Measurements from ENCODE around the gene CAMTA1.

The CAMTA1 gene

DNA sequence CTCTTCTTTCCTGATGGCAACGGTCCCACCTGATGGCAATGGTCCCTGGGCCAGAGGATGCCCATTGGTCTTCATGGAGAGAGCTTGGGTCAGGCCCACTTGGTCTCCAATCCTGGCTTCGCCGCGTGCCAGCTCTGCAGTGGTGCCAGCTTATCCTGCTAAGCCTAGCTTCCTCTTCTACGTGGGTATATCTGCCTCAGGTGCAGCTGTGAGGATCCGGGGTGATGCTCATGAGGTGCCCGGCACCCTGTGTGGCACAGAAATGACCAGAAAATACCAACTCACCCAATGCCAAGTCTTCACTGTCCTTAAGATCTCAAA, 437.4 kb downstream of the CAMTA1 start:
- DNase-seq (ENCODE audit: low read depth in 3 of 3, low spot score in 1 of 3) = no peak

GRCh38 chr1:7223334-7224080, 438.3 kb downstream of the CAMTA1 start:
- no peak for DNase-seq (ENCODE audit: low read depth in 3 of 3, low spot score in 1 of 3)

DNA sequence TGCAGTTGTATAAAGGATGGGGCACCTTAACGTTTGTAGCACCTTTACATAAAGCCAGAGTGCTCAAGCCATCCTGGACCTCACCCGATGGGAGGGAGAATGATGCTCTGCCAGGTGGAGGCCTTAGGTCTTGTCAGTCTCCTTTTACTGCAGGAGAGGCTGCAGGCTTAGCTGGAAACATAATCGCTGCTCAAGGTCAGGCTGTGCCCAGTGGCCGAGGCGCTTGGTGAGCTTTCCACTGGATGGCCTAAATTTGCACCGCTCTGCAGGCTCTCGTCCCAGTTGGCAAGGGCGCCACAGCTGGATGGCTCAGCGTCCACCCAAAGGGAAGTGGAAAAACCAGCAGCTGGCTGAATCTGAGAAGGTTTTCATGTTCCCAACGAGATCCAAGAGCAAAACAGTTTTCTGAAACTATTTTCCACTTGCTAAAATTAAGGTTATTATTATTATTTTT, 438.9 kb downstream of the CAMTA1 start:
- DNase-seq (ENCODE audit: low read depth in 3 of 3, low spot score in 1 of 3) = no peak

DNA sequence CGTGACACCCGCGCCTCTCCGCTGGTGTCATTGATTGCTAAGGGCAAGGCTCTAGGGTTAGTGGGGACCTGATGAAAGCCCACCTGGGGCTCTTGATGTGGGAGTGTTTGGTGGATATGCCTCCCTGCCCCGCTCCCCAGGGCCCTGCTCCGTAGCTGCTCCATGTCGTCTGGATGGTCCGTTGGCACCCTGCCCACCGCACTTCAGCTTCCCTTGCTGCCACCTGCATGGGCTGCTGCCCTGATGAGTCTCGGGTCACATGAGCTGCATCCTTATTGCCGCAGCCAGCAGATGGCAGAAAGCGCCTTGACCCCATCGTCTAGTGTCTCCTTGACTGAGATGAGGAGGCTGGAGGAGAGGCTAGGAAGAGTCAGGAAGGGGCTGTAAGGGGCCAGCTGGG, 439.4 kb downstream of the CAMTA1 start:
- DNase-seq (ENCODE audit: low read depth in 3 of 3, low spot score in 1 of 3) = no peak

- DNase-seq (ENCODE audit: low read depth in 3 of 3, low spot score in 1 of 3) = no peak
Measured at GRCh38 chr1:7225711-7226505, 440.7 kb downstream of the CAMTA1 start.

DNA sequence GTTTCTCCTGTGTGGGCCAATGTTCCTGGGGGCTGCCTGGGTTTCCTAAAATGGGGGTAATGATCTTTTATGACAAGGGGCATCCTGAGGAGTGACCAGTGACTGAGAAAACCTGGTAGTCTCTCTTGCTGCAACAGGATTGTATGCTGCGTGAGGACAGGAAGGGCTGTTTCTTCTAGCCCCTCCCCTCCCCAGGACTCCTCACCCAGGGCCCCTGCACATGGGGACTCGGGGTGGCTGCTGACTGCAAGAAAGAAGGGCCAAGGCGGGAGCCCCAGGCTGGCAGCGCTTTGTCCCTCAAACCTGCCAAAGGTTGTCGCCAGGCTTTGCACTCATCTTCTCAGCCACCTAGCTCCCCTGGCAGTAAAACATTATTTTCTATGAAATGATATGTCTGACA, 442.4 kb downstream of the CAMTA1 start:
- DNase-seq (ENCODE audit: low read depth in 3 of 3, low spot score in 1 of 3) = no peak

GRCh38 chr1:7228252-7228961, 443.2 kb downstream of the CAMTA1 start:
- no peak for DNase-seq (ENCODE audit: low read depth in 3 of 3, low spot score in 1 of 3)

- DNase-seq (ENCODE audit: low read depth in 3 of 3, low spot score in 1 of 3) = no peak
Measured at GRCh38 chr1:7229186-7229585, 443.9 kb downstream of the CAMTA1 start.

- DNase-seq (ENCODE audit: low read depth in 3 of 3, low spot score in 1 of 3) = no peak
Measured at GRCh38 chr1:7229696-7230631, 444.7 kb downstream of the CAMTA1 start.

DNA sequence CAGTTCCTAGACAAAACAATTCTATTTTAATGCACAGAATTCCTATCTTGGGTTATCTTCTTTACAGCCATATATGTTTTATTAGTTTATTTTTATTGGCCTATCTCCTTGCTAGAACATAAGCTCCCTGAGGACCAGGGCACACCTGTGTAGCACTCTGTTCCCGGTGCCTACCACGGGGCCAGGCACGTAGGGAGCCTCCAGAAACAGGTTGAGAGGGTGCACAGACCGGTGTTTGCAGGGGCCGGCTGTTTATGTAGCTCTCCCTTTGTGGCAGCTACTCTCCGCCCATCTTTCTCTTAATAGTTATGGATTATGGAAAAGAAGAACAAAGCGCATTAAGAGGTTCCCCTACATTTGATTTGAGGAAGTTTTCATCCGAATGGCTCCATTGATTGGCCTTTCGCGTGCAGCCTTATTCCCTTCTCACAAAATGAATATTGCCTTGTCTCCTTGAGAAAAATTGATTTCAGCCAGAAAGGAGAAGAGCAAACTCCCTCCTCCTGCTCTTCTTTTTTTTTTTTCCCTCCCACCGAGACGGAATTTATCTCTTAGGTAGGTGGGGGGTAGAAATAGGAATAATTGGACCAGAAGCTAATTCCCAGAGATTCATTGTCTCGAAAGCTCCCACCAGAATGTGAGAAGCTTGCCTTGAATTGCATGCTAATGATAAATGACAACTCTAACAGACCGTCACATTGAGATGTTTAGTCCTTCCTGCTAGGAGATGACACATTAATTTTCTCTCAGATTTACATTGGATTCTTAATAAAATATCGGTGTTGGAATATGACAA, 447.4 kb downstream of the CAMTA1 start:
- DNase-seq (ENCODE audit: low read depth in 3 of 3, low spot score in 1 of 3) = no peak

GRCh38 chr1:7233237-7233540, 447.9 kb downstream of the CAMTA1 start:
- no peak for DNase-seq (ENCODE audit: low read depth in 3 of 3, low spot score in 1 of 3)

- DNase-seq (ENCODE audit: low read depth in 3 of 3, low spot score in 1 of 3) = no peak
Measured at GRCh38 chr1:7233646-7234470, 448.6 kb downstream of the CAMTA1 start.

DNA sequence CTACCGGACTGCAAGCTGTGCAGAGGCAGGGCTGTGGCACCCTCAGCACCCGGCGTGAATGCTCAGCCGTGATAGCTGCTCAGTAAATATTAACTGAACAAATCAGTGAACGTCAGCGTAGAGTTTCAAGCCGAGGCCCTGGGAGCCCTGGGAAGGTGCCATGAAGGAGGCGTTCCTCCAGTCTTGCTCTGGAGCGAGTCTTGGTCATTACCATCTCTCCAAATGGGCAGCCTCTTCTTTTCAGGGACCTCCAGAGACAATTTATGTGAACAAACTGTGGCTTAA, 449.2 kb downstream of the CAMTA1 start:
- DNase-seq (ENCODE audit: low read depth in 3 of 3, low spot score in 1 of 3) = no peak

GRCh38 chr1:7235871-7236517, 450.7 kb downstream of the CAMTA1 start:
- no peak for DNase-seq (ENCODE audit: low read depth in 3 of 3, low spot score in 1 of 3)

DNA sequence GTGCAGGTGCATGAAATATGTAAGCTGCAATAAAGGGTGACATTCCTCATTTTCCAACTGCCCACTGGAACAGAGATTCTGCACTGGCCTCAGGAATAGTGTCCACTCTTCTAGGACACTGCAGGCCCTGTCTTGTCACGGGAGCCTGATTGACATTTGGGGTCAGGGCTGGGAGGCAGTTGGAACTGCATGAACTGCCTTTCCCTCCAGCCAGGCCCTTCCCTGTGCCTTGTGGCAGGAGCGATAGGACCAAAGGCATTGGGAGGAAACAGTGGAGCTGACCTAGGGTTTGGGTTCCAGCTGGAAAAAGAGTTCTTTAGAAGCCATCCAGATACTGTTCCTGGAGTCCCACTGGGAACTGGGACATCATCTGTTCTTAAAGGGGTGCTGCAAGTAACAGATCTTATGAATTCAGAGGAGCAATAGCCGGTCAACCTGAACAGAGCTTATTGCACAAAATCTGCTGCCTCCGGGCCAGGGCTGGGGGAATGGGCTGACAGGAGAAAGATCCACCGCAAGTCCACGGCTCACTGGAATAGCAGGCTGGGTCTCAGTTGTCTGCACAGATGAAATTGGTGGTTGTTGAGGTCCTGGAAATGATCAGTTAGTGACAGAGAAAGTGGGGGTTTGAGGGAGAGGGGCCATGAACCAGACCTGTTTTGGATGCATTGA, 451.7 kb downstream of the CAMTA1 start:
- DNase-seq (ENCODE audit: low read depth in 3 of 3, low spot score in 1 of 3) = no peak

- DNase-seq (ENCODE audit: low read depth in 3 of 3, low spot score in 1 of 3) = no peak
Measured at GRCh38 chr1:7247158-7247557, 461.9 kb downstream of the CAMTA1 start.

DNA sequence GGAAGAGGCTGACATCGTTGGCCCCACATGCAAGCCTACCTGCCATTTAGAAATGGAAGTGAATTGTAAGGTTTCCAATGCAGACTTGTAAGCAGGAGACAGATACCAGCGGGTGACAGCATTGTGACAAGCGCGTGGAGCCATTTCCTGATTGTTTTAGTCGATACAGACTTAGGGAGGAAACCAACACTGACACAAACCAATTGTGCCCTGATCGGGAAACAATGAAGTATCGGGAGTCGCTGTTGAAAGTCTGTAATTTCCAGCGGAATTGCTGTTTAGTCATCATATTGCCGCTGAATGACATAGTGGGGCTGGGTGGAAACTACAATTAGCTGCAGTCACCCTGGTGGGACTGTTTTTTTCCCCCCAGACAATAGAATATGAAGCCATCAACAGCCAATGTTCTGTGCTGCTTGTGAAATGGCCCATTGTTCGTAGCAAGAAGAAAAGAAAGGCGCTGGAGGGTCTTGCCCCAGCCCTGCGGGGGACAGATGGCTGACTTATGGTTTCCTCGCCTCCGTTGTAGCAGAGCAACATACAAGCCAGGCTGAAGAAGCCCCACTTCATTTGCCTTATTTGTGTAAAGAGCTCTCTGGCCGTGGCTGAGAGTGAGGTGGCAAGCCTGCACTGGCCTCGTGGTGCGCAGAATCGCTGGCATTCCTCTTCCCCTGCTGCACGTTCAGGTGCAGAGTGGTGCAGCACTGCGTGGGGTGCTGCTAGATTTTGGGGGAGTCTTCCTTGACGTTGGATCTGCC, 462.7 kb downstream of the CAMTA1 start:
- no peak for DNase-seq (ENCODE audit: low read depth in 3 of 3, low spot score in 1 of 3)

Measured in stimulated activated CD4-positive, alpha-beta T cell treated with anti-CD3 and anti-CD28 coated beads, TNF-alpha, amount 100 ng/mL, for 1 hour (primary cell).